CD4-positive, alpha-beta T cell treated with Interleukin-4 for 4 hours (primary cell): ENCODE measurements around the gene CFAP68.

Experiments
- DNase-seq: peaks from one replicate; pipeline ENCODE4 v3.0.0-alpha.2; 2020

The CFAP68 gene

GRCh38 chr11:111878849-111879636 is at the start of gene CFAP68, which contains the start of gene FDXACB1:
Gene CFAP68 (plus strand): TSS chr11:111879541. CDS start chr11:111879561, 20 bp downstream.
Gene FDXACB1 (minus strand): TSS chr11:111879165. CDS start chr11:111879132, 33 bp downstream.
- DNase-seq, result peak; percentile 95

GRCh38 chr11:111833524-111833923 is 45.8 kb upstream of the CFAP68 start:
- DNase-seq, result no peak

- no peak for DNase-seq
Measured at GRCh38 chr11:111834432-111835163, 44.7 kb upstream of the CFAP68 start.

GRCh38 chr11:111835665-111836064 is 43.7 kb upstream of the CFAP68 start:
- no peak for DNase-seq

GRCh38 chr11:111836162-111836561 is 43.2 kb upstream of the CFAP68 start:
- no peak for DNase-seq

GRCh38 chr11:111836721-111837120 is 42.6 kb upstream of the CFAP68 start:
- DNase-seq, result no peak

GRCh38 chr11:111837366-111837891 is 41.9 kb upstream of the CFAP68 start:
- DNase-seq, result no peak

GRCh38 chr11:111838054-111838453 is 41.3 kb upstream of the CFAP68 start:
- no peak for DNase-seq

- no peak for DNase-seq
Measured at GRCh38 chr11:111840143-111840542, 39.2 kb upstream of the CFAP68 start.

GRCh38 chr11:111841370-111842053 is 37.8 kb upstream of the CFAP68 start:
- peak; percentile 80 for DNase-seq

GRCh38 chr11:111843661-111844060 is 35.7 kb upstream of the CFAP68 start:
- no peak for DNase-seq

GRCh38 chr11:111845276-111846028 is 33.9 kb upstream of the CFAP68 start:
- no peak for DNase-seq

- DNase-seq, result no peak
Measured at GRCh38 chr11:111846063-111846462, 33.3 kb upstream of the CFAP68 start.

GRCh38 chr11:111846636-111847035 is 32.7 kb upstream of the CFAP68 start:
- no peak for DNase-seq

GRCh38 chr11:111849631-111850030 is 29.7 kb upstream of the CFAP68 start:
- DNase-seq, result no peak

GRCh38 chr11:111851067-111851466 is 28.3 kb upstream of the CFAP68 start:
- no peak for DNase-seq

GRCh38 chr11:111851636-111852035 is 27.7 kb upstream of the CFAP68 start:
- DNase-seq, result no peak

- no peak for DNase-seq
Measured at GRCh38 chr11:111852103-111852502, 27.2 kb upstream of the CFAP68 start.

GRCh38 chr11:111855506-111855905 is 23.8 kb upstream of the CFAP68 start:
- DNase-seq, result no peak

GRCh38 chr11:111860257-111860656 is 19.1 kb upstream of the CFAP68 start:
- DNase-seq, result no peak

- no peak for DNase-seq
Measured at GRCh38 chr11:111870113-111870512, 9.2 kb upstream of the CFAP68 start.

GRCh38 chr11:111870522-111870885 is 8.8 kb upstream of the CFAP68 start:
- DNase-seq, result no peak
